ENCODE data around the gene RABEPK.

GRCh38 chr9:125261501-125262293, 61.4 kb downstream of the RABEPK start, which contains the start of gene GAPVD1:
- TF ChIP-seq CTCF (IDR thresholded peaks at IDR 0.05; ENCODE audit: poor library complexity) (peak; percentile 20), EZH2 (IDR thresholded peaks at IDR 0.05; ENCODE audit: borderline replicate concordance) (no peak)

Measured in hepatocyte (in vitro differentiated cells).